ENCODE results near the gene TPRG1L. TPM values are rescaled to one million over a fixed set of nuclear protein-coding genes. Genes with fewer than 3 reads are reported as not detected.

The TPRG1L gene
- total and polyA plus RNA-seq, 10 of the 15 experiments (the other 5 are each of a cell fraction or from before 2014, with no cell fraction given), result 1.5 to 16.5 (median 8.0) TPM

GRCh38 chr1:3651930-3652547 is 27.2 kb downstream of the TPRG1L start, which contains the start of gene TP73 (continued):
- TF ChIP-seq HSF1 (IDR thresholded peaks at IDR 0.05; ENCODE audit: low read depth, low read length), result no peak
- no peak for TF ChIP-seq CHD1 (IDR thresholded peaks at IDR 0.05; ENCODE audit: low read depth, low read length)
- TF ChIP-seq TCF7 (IDR thresholded peaks at IDR 0.05; ENCODE audit: borderline replicate concordance), result no peak
- TF ChIP-seq E4F1 (IDR thresholded peaks at IDR 0.05; ENCODE audit: borderline replicate concordance, partially characterized antibody), result no peak
- no peak for TF ChIP-seq POLR2AphosphoS2 (IDR thresholded peaks at IDR 0.05; ENCODE audit: low read depth, low read length)
- no peak for TF ChIP-seq PBX3 (IDR thresholded peaks at IDR 0.05; ENCODE audit: insufficient replicate concordance, low read depth, low read length)
- TF ChIP-seq TAF1 (IDR thresholded peaks at IDR 0.05; ENCODE audit: borderline replicate concordance, low read depth, low read length), result no peak
- no peak for TF ChIP-seq ZBTB40 (IDR thresholded peaks at IDR 0.05; ENCODE audit: borderline replicate concordance)
- no peak for TF ChIP-seq EED (IDR thresholded peaks at IDR 0.05; ENCODE audit: low read depth)
- TF ChIP-seq MYC (IDR thresholded peaks at IDR 0.05; ENCODE audit: insufficient read depth, insufficient read length, insufficient replicate concordance, low read length, severe bottlenecking), result no peak
- no peak for TF ChIP-seq BRCA1 (IDR thresholded peaks at IDR 0.05; ENCODE audit: low read depth, low read length)
- no peak for TF ChIP-seq YY1 (IDR thresholded peaks at IDR 0.05; ENCODE audit: low read depth, low read length)
- TF ChIP-seq ZNF622 (IDR thresholded peaks at IDR 0.05), result no peak
- no peak for TF ChIP-seq PAX5 (IDR thresholded peaks at IDR 0.05; ENCODE audit: borderline replicate concordance, low read depth, low read length)
- no peak for TF ChIP-seq SMC3 (IDR thresholded peaks at IDR 0.05; ENCODE audit: borderline replicate concordance, low read length)
- TF ChIP-seq SIN3A (IDR thresholded peaks at IDR 0.05; ENCODE audit: low read depth, low read length), result no peak
- no peak for TF ChIP-seq RCOR1 (conservative IDR thresholded peaks at IDR 0.05; ENCODE audit: low read depth, low read length)
- no peak for TF ChIP-seq SMAD1 (IDR thresholded peaks at IDR 0.05; ENCODE audit: low read depth, partially characterized antibody)
- TF ChIP-seq NFYB (IDR thresholded peaks at IDR 0.05; ENCODE audit: insufficient read depth, low read depth, low read length), result no peak
- TF ChIP-seq ATF3 (IDR thresholded peaks at IDR 0.05; ENCODE audit: borderline replicate concordance, extremely low read depth, low read depth, low read length), result no peak
- TF ChIP-seq NR2C2 (IDR thresholded peaks at IDR 0.05; ENCODE audit: borderline replicate concordance, control insufficient read depth, insufficient read length, low read depth), result no peak

Data from GM12878 (cell line).